ENCODE measurements around the gene CTNNA1. TPM values are rescaled to one million over a fixed set of nuclear protein-coding genes. Genes with fewer than 3 reads are reported as not detected.
A peak's percentile ranks its signal among the peaks of the same experiment; 100 is the strongest.
"Not testable (repeated sequence)": the region's sequence is repeated elsewhere in the genome, so short reads cannot be mapped to it uniquely, and the experiment has no call there.

Gene CTNNA1
- total and polyA plus RNA-seq, 2 donors (not counting 3 experiments of a cell fraction or from before 2014, with no cell fraction given): 156 to 394 TPM

DNA sequence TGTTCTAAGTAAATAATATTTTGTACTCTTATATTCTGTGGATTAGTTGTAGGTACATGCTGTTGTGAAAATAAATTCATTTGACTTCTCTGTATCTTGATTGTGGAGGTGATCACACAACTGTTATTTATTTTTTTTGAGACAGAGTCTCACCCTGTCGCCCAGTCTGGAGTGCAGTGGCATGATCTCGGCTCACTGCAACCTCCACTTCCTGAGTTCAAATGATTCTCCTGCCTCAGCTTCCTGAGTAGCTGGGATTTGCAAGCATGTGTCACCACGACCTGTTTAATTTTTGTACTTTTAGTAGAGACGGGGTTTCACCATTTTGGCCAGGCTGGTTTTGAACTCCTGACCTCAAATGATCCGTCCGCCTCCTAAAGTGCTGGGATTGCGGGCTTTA lies 7.9 kb downstream of the CTNNA1 start:
- FAIRE-seq: peak; percentile 75
- H3K27me3 ChIP-seq (ENCODE audit: control insufficient read depth in 2 of 2, insufficient read depth in 2 of 2, low read length in 2 of 2); DNase-seq (ENCODE audit: low read depth, low spot score); H4K20me1 ChIP-seq (replicated peaks; ENCODE audit: control insufficient read depth, extremely low read depth, insufficient read depth, low read length); dilution Hi-C loops (cut with MboI; ENCODE audit: extremely low pct_ligation_motif_present, low sequenced_read_pairs); H2AFZ ChIP-seq (ENCODE audit: low read depth, low read length); H3K9me3 ChIP-seq (replicated peaks; ENCODE audit: control insufficient read depth, insufficient read depth, low read length); BruUV-seq (replicated peaks); H3K9ac ChIP-seq (replicated peaks; ENCODE audit: extremely low read depth, insufficient read depth, low read length); H3K36me3 ChIP-seq (ENCODE audit: control insufficient read depth in 2 of 2, extremely low read depth in 1 of 2, insufficient read depth in 2 of 2, low read length in 2 of 2); H3K9me1 ChIP-seq (replicated peaks; ENCODE audit: control insufficient read depth, extremely low read depth, insufficient read depth, low read length): not testable (repeated sequence)
- Histone ChIP-seq H3K79me2 (ENCODE audit: control insufficient read depth, insufficient read depth, low read length) (peaks cover 94% of the 10 kb centered on the region), H3K27ac (ENCODE audit: insufficient read depth, low read depth, low read length) (peak overlapping the region; percentile 81), H3K4me3 (replicated peaks in 1 of 3; ENCODE audit: insufficient read depth in 1 of 3, low read depth in 1 of 3, low read length in 3 of 3) (peak overlapping the region in 1 of 3 experiments; percentile 4), H3K4me1 (ENCODE audit: control insufficient read depth, extremely low read depth, insufficient read depth, low read length) (peaks cover 17% of the 10 kb centered on the region), H3K4me2 (ENCODE audit: insufficient read depth, low read length) (peak overlapping the region; percentile 59)
- CTCF ChIA-PET: interaction anchor here (0.7 to 4.0 kb wide), 4 partner anchors 11 to 182 kb away, joined by 3 to 27 read pairs (median 6); no protein-coding TSS in a partner anchor
- TF ChIP-seq FOS (IDR thresholded peaks at IDR 0.05; ENCODE audit: borderline replicate concordance, insufficient read depth, low read length): peak; percentile 30
- POLR2A ChIA-PET: interaction anchor here (0.6 kb wide), 1 partner anchor 483 kb away, joined by 6 read pairs; no protein-coding TSS in a partner anchor
- intact Hi-C loops (cut with micrococcal nuclease): loop anchor here (5.0 kb wide), 1 partner anchor 141 kb away; no protein-coding TSS in a partner anchor

DNA sequence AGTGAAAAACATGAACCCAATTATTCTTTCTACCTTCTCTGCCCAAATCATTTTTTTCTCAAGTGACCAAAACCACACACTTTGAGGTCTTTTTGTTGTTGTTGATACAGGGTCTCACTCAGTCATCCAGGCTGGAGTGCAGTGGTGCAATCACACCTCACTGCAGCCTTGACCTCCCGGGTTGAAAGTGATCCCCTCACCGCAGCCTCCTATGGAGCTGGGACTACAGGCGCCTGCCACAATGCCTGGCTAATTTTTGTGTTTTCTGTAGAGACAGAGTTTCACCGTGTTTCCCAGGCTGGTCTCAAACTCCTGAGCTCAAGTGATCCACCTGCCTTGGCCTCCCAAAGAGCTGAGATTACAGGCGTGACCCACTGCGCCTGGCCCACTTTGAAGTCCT lies 8.4 kb downstream of the CTNNA1 start:
- dilution Hi-C loops (cut with MboI; ENCODE audit: extremely low pct_ligation_motif_present, low sequenced_read_pairs); H2AFZ ChIP-seq (ENCODE audit: low read depth, low read length); H3K9me1 ChIP-seq (replicated peaks; ENCODE audit: control insufficient read depth, extremely low read depth, insufficient read depth, low read length); H3K4me3 ChIP-seq (replicated peaks in 1 of 3; ENCODE audit: insufficient read depth in 1 of 3, low read depth in 1 of 3, low read length in 3 of 3); DNase-seq (ENCODE audit: low read depth, low spot score); H3K27ac ChIP-seq (ENCODE audit: insufficient read depth, low read depth, low read length); H3K9ac ChIP-seq (replicated peaks; ENCODE audit: extremely low read depth, insufficient read depth, low read length); POLR2A ChIA-PET; FAIRE-seq; H3K27me3 ChIP-seq (ENCODE audit: control insufficient read depth in 2 of 2, insufficient read depth in 2 of 2, low read length in 2 of 2); H4K20me1 ChIP-seq (replicated peaks; ENCODE audit: control insufficient read depth, extremely low read depth, insufficient read depth, low read length); H3K36me3 ChIP-seq (ENCODE audit: control insufficient read depth in 2 of 2, extremely low read depth in 1 of 2, insufficient read depth in 2 of 2, low read length in 2 of 2); H3K9me3 ChIP-seq (replicated peaks; ENCODE audit: control insufficient read depth, insufficient read depth, low read length); BruUV-seq (replicated peaks): not testable (repeated sequence)
- Histone ChIP-seq H3K79me2 (ENCODE audit: control insufficient read depth, insufficient read depth, low read length) (peaks cover 94% of the 10 kb centered on the region), H3K4me1 (ENCODE audit: control insufficient read depth, extremely low read depth, insufficient read depth, low read length) (peaks cover 17% of the 10 kb centered on the region), H3K4me2 (ENCODE audit: insufficient read depth, low read length) (peak overlapping the region; percentile 59)
- intact Hi-C loops (cut with micrococcal nuclease): loop anchor here (5.0 kb wide), 1 partner anchor 141 kb away; no protein-coding TSS in a partner anchor
- CTCF ChIA-PET: interaction anchor here (1.1 to 4.0 kb wide), 4 partner anchors 11 to 182 kb away, joined by 3 to 27 read pairs (median 6); no protein-coding TSS in a partner anchor

Measured in endothelial cell of umbilical vein (primary cell).